ENCODE data around the gene ACSBG1. TPM values are rescaled to one million over a fixed set of nuclear protein-coding genes. Genes with fewer than 3 reads are reported as not detected.

Gene ACSBG1
- total RNA-seq, 2 donors from 2014 or later: 0.45 to 0.58 TPM

- intact Hi-C loops (cut with DNase I, micrococcal nuclease): loop anchor here in 1 of 2 donors (10.0 kb wide), 1 partner anchor 265 kb away; no protein-coding TSS in a partner anchor
- ATAC-seq: no peak
- DNase-seq: no peak
Measured at GRCh38 chr15:78229431-78230406, 4.6 kb downstream of the ACSBG1 start.

- DNase-seq (no peak), ATAC-seq (no peak)
- intact Hi-C loops (cut with DNase I, micrococcal nuclease): no loop called here
Measured at GRCh38 chr15:78228356-78228996, 5.9 kb downstream of the ACSBG1 start.

- DNase-seq (no peak), ATAC-seq (no peak)
- intact Hi-C loops (cut with DNase I, micrococcal nuclease): no loop called here
Measured at GRCh38 chr15:78225783-78226541, 8.4 kb downstream of the ACSBG1 start.

GRCh38 chr15:78224023-78224411 lies 10.3 kb downstream of the ACSBG1 start:
- intact Hi-C loops (cut with DNase I, micrococcal nuclease): no loop called here
- no peak for ATAC-seq
- no peak for DNase-seq

- ATAC-seq: no peak
- DNase-seq: no peak
- intact Hi-C loops (cut with DNase I, micrococcal nuclease): no loop called here
Measured at GRCh38 chr15:78223396-78224022, 10.9 kb downstream of the ACSBG1 start.

- ATAC-seq (no peak), DNase-seq (no peak)
- intact Hi-C loops (cut with DNase I, micrococcal nuclease): no loop called here
Measured at GRCh38 chr15:78222745-78223395, 11.5 kb downstream of the ACSBG1 start.

GRCh38 chr15:78220713-78221112 lies 13.7 kb downstream of the ACSBG1 start:
- intact Hi-C loops (cut with DNase I, micrococcal nuclease): no loop called here
- DNase-seq: no peak

GRCh38 chr15:78216276-78217104 lies 17.9 kb downstream of the ACSBG1 start:
- intact Hi-C loops (cut with DNase I, micrococcal nuclease): no loop called here

More at GRCh38 chr15:78220713-78221112, 13.7 kb downstream of the ACSBG1 start:
- no peak for ATAC-seq

GRCh38 chr15:78213956-78214355 lies 20.4 kb downstream of the ACSBG1 start:
- intact Hi-C loops (cut with DNase I, micrococcal nuclease): no loop called here
- DNase-seq (no peak), ATAC-seq (no peak)

More at GRCh38 chr15:78216276-78217104, 17.9 kb downstream of the ACSBG1 start:
- ATAC-seq (peak; percentile 90), DNase-seq (peak; percentile 91 to 97)

- intact Hi-C loops (cut with DNase I, micrococcal nuclease): no loop called here
- DNase-seq: no peak
- no peak for ATAC-seq
Measured at GRCh38 chr15:78213425-78213750, 21.0 kb downstream of the ACSBG1 start.

- intact Hi-C loops (cut with DNase I, micrococcal nuclease): no loop called here
- peak; percentile 74 to 88 for DNase-seq
- ATAC-seq: peak; percentile 61
Measured at GRCh38 chr15:78212546-78213424, 21.6 kb downstream of the ACSBG1 start.

- no peak for ATAC-seq
- intact Hi-C loops (cut with DNase I, micrococcal nuclease): no loop called here
Measured at GRCh38 chr15:78212008-78212407, 22.4 kb downstream of the ACSBG1 start.

GRCh38 chr15:78211189-78211921 lies 23.0 kb downstream of the ACSBG1 start:
- DNase-seq: no peak
- intact Hi-C loops (cut with DNase I, micrococcal nuclease): no loop called here
- no peak for ATAC-seq

More at GRCh38 chr15:78212008-78212407, 22.4 kb downstream of the ACSBG1 start:
- DNase-seq: no peak

GRCh38 chr15:78210349-78210717 lies 24.0 kb downstream of the ACSBG1 start:
- ATAC-seq (peak; percentile 55), DNase-seq (no peak)
- intact Hi-C loops (cut with DNase I, micrococcal nuclease): no loop called here

- intact Hi-C loops (cut with DNase I, micrococcal nuclease): no loop called here
- DNase-seq (peak; percentile 78 to 82), ATAC-seq (peak; percentile 59)
Measured at GRCh38 chr15:78209646-78210348, 24.6 kb downstream of the ACSBG1 start.
